ENCODE measurements around the gene ATOH8. TPM values are rescaled to one million over a fixed set of nuclear protein-coding genes. Genes with fewer than 3 reads are reported as not detected.

ATOH8 gene
- total and polyA plus RNA-seq, 10 of the 15 experiments (the other 5 are each of a cell fraction or from before 2014, with no cell fraction given): 0.03 to 0.60 TPM; not detected in 8

DNA sequence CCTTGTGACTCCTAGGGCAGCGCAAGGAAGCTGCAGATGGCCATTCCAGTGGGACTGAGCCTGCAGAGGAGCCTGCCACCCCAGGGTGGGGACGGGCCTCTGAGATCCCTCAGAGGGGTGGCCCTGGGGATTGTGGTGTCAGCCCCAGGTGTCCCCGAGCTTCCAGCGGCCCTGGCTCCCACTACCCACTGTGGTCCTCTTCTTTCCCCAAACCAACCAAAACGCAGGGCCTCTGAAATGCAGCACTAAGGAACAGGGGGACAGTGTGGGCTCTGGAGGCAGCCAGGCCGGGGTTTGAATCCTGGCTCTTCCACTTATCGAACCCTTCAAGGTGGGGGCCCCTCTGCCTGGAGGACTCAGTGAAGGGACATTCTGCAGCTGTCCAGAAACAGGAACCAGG, 32.7 kb downstream of the ATOH8 start:
- Histone ChIP-seq H3K79me2 (ENCODE audit: control insufficient read depth, insufficient read depth, low read length) (no peaks in the 10 kb centered on the region), H3K27me3 (replicated peaks in 1 of 2; ENCODE audit: control insufficient read depth in 2 of 2, insufficient read depth in 2 of 2, low read length in 1 of 2) (peaks cover 4 to 6% of the 10 kb centered on the region in 2 experiments; a peak in 3 of 4 replicates), H3K36me3 (ENCODE audit: control insufficient read depth in 2 of 2, insufficient read depth in 2 of 2, low read length in 1 of 2) (no peaks in the 10 kb centered on the region), H3K4me1 (ENCODE audit: control insufficient read depth, insufficient read depth, low read length) (no peaks in the 10 kb centered on the region), H2AFZ (ENCODE audit: control insufficient read depth, low read depth, low read length) (no peak overlapping the region), H4K20me1 (ENCODE audit: control insufficient read depth, insufficient read depth) (no peaks in the 10 kb centered on the region), H3K9me3 (replicated peaks; ENCODE audit: control insufficient read depth, insufficient read depth, low read length) (no peaks in the 10 kb centered on the region), H3K27ac (ENCODE audit: control insufficient read depth, insufficient read depth) (no peak overlapping the region), H3K4me3 (no peak overlapping the region), H3K9ac (ENCODE audit: control insufficient read depth, insufficient read depth, low read length) (no peak overlapping the region), H3K4me2 (ENCODE audit: control insufficient read depth, insufficient read depth) (no peak overlapping the region)
- CTCF ChIA-PET: interaction anchor here (0.9 kb wide), 1 partner anchor 57 kb away, joined by 3 read pairs; no protein-coding TSS in a partner anchor
- BruUV-seq (replicated peaks): no TSS peak
- WGBS (ENCODE audit: insufficient coverage, insufficient replicate concordance, low lambda C conversion rate, missing lambda C conversion rate): 6% methylated on average over 7 of the region's 7 CpGs
- no peak for ATAC-seq
- TF ChIP-seq EGR1 (IDR thresholded peaks at IDR 0.05; ENCODE audit: borderline replicate concordance in 1 of 2, low read depth in 2 of 2, low read length in 2 of 2) (no peak), MXI1 (IDR thresholded peaks at IDR 0.05; ENCODE audit: low read depth, low read length) (no peak), TCF7 (IDR thresholded peaks at IDR 0.05; ENCODE audit: borderline replicate concordance) (no peak), SPI1 (IDR thresholded peaks at IDR 0.05; ENCODE audit: borderline replicate concordance, insufficient read depth, low read depth, low read length) (no peak), BRCA1 (IDR thresholded peaks at IDR 0.05; ENCODE audit: low read depth, low read length) (no peak), FOS (IDR thresholded peaks at IDR 0.05; ENCODE audit: borderline replicate concordance, extremely low read depth, insufficient read length) (no peak), TAF1 (IDR thresholded peaks at IDR 0.05; ENCODE audit: borderline replicate concordance, low read depth, low read length) (no peak), EZH2 (IDR thresholded peaks at IDR 0.05; ENCODE audit: borderline replicate concordance, control insufficient read depth, low read depth, low read length) (no peak), SIX5 (IDR thresholded peaks at IDR 0.05; ENCODE audit: low read depth, low read length, severe bottlenecking) (no peak), CBFB (IDR thresholded peaks at IDR 0.05; ENCODE audit: low read depth) (no peak), FOXK2 (IDR thresholded peaks at IDR 0.05) (no peak), SMAD5 (IDR thresholded peaks at IDR 0.05; ENCODE audit: low read depth) (no peak), GATAD2B (conservative IDR thresholded peaks at IDR 0.05; ENCODE audit: low read depth) (no peak), CHD4 (IDR thresholded peaks at IDR 0.05) (no peak), BHLHE40 (IDR thresholded peaks at IDR 0.05; ENCODE audit: borderline replicate concordance in 1 of 2, low read depth in 2 of 2, low read length in 1 of 2) (no peak)
- TF ChIP-seq, protein P1, sequence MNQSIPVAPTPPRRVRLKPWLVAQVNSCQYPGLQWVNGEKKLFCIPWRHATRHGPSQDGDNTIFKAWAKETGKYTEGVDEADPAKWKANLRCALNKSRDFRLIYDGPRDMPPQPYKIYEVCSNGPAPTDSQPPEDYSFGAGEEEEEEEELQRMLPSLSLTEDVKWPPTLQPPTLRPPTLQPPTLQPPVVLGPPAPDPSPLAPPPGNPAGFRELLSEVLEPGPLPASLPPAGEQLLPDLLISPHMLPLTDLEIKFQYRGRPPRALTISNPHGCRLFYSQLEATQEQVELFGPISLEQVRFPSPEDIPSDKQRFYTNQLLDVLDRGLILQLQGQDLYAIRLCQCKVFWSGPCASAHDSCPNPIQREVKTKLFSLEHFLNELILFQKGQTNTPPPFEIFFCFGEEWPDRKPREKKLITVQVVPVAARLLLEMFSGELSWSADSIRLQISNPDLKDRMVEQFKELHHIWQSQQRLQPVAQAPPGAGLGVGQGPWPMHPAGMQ (IDR thresholded peaks at IDR 0.05; ENCODE audit: borderline replicate concordance): no peak
- TF ChIP-seq, protein P2, sequence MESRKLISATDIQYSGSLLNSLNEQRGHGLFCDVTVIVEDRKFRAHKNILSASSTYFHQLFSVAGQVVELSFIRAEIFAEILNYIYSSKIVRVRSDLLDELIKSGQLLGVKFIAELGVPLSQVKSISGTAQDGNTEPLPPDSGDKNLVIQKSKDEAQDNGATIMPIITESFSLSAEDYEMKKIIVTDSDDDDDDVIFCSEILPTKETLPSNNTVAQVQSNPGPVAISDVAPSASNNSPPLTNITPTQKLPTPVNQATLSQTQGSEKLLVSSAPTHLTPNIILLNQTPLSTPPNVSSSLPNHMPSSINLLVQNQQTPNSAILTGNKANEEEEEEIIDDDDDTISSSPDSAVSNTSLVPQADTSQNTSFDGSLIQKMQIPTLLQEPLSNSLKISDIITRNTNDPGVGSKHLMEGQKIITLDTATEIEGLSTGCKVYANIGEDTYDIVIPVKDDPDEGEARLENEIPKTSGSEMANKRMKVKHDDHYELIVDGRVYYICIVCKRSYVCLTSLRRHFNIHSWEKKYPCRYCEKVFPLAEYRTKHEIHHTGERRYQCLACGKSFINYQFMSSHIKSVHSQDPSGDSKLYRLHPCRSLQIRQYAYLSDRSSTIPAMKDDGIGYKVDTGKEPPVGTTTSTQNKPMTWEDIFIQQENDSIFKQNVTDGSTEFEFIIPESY (IDR thresholded peaks at IDR 0.05): no peak
- TF ChIP-seq, protein P3, sequence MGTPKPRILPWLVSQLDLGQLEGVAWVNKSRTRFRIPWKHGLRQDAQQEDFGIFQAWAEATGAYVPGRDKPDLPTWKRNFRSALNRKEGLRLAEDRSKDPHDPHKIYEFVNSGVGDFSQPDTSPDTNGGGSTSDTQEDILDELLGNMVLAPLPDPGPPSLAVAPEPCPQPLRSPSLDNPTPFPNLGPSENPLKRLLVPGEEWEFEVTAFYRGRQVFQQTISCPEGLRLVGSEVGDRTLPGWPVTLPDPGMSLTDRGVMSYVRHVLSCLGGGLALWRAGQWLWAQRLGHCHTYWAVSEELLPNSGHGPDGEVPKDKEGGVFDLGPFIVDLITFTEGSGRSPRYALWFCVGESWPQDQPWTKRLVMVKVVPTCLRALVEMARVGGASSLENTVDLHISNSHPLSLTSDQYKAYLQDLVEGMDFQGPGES (IDR thresholded peaks at IDR 0.05): no peak
- SMC1A ChIA-PET (ENCODE audit: uncharacterized antibody, unreplicated experiment): interaction anchor here (0.7 to 1.2 kb wide), 3 partner anchors 15 to 61 kb away, joined by 3 read pairs; no protein-coding TSS in a partner anchor
- DNase-seq (ENCODE audit: low read depth, low spot score): no peak
- in situ Hi-C loops (cut with MboI): no loop called here
- intact Hi-C loops (cut with micrococcal nuclease; ENCODE audit: unreplicated experiment): no loop called here
- POLR2A ChIA-PET: no interaction called here
- RAD21 ChIA-PET (ENCODE audit: unreplicated experiment): interaction anchor here (1.7 kb wide), 1 partner anchor 27 kb away, joined by 4 read pairs; no protein-coding TSS in a partner anchor
- no peak for FAIRE-seq
